Skin epidermis (tissue), 12 donors: ENCODE measurements around the gene ADRA2A.

Source experiments
- H3K27ac ChIP-seq, 21 experiments: fragments of 200-600 bp; sonication (generic) in 11 of 21; one replicate each; pipeline ENCODE4 v1.5.0; 2020; ENCODE audit warnings: mild to moderate bottlenecking in 3 of 21, inconsistent platforms in 2 of 21, moderate library complexity in 2 of 21
- H3K4me3 ChIP-seq, 7 experiments: fragments of 200-600 bp; sonication (generic) in 2 of 7; one replicate each; pipeline ENCODE4 v1.5.0; 2020; ENCODE audit warnings: inconsistent platforms in 2 of 7, mild to moderate bottlenecking in 2 of 7, moderate library complexity in 1 of 7

The ADRA2A gene

DNA sequence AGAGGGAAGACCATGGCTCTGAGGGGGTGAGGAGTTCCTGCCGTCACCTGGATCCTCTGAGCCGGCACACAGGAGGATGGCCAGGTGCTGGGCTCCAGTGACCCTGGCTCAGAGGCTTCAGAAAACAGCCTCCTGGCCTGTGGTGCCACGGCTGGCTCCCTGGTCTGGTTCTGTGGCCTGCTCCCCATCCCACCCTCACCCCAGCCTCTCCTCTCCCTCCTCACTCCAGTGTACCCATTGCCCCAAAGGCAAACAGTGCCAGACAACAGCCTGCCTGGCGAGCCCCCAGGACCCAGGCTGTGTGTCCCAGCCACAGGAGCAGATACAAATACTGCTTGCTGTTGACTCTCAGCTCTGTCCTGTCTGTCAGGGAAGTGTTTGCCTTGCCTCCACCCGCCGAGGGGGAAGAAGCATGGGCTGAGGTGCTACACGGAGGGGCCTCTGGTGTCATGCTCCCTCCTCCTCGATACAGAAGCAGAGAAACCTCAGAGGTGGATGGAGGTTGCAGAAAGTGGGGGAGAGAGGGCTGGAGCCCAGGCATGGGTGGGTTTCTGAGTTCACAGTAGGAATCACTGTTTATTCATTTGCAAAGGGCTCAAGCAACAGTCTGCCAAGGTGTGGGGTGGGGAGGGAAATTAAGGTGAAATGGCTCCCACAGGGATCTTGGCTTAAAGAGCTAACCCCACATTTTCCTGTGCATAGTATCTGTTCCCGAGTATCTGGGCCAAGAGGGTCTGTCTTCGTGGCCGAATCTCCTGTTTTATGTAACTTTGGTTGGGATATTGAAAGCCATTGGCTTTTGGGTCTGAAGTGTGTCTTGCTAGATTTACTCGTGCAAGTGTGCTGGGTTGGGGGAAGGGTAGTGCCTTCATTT lies 5.5 kb downstream of the ADRA2A start:
- H3K4me3 ChIP-seq, result no peak overlapping the region
- no peak overlapping the region for H3K27ac ChIP-seq

- Histone ChIP-seq H3K4me3 (no peak overlapping the region), H3K27ac (no peak overlapping the region)
Observed at GRCh38 chr10:111083222-111084095, 6.6 kb downstream of the ADRA2A start.

- Histone ChIP-seq H3K4me3 (no peak overlapping the region), H3K27ac (no peak overlapping the region)
Observed at GRCh38 chr10:111084366-111085255, 7.8 kb downstream of the ADRA2A start.

DNA sequence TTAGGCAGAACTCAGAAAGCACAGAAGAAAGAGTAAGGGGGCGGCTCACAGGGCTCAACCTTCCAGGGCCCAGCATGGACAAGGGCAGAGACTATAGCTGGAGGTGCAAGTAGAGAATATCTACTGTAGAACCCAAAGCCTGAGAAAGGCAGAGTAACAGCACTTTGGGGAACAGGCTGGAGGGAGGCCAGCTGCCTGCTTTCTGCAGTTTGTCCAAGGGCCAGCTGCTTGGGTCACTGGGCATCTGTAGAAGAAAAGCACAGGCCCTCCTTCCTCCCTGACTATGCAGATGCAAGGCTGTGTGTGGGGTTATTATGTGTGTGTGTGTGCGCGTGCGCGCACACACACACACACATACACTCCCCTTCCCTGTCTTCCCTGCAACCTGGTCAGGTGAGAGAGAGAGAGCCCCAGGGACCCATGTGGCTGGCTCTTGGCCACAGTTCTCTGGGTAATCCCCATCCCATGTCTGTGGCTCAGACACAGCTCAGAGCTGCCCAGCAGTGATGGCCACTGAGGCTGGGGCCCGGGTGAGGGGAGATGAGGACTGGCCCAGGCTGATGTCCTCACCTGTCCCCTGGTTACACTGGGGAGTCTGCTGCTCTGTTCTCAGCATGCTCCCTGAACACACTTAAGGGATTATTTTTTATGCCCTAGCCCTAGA lies 9.0 kb downstream of the ADRA2A start:
- no peak overlapping the region for H3K4me3 ChIP-seq
- H3K27ac ChIP-seq, result no peak overlapping the region

GRCh38 chr10:111086574-111086973 lies 9.7 kb downstream of the ADRA2A start:
- no peak overlapping the region for H3K27ac ChIP-seq
- no peak overlapping the region for H3K4me3 ChIP-seq

DNA sequence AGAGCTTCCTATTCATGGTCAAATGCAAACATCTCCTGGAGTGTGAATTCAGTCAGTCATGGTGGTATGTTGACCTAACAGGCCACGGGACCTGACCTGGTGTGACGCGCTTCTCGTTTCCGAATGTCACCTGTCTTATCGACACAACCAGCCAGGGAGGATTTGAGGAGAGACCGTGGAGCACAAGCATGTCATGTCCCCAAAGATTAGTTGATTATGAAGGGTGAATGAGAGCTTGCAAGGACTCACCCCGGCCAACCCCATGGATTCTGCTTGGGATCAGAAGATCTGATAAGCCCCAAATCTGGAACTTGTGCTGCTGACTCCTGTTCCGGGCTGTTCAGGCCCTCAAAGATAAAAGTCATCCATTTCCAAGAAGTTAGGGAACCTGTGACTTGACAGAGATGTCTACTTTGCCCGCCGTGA lies 10.5 kb downstream of the ADRA2A start:
- no peak overlapping the region for H3K27ac ChIP-seq

DNA sequence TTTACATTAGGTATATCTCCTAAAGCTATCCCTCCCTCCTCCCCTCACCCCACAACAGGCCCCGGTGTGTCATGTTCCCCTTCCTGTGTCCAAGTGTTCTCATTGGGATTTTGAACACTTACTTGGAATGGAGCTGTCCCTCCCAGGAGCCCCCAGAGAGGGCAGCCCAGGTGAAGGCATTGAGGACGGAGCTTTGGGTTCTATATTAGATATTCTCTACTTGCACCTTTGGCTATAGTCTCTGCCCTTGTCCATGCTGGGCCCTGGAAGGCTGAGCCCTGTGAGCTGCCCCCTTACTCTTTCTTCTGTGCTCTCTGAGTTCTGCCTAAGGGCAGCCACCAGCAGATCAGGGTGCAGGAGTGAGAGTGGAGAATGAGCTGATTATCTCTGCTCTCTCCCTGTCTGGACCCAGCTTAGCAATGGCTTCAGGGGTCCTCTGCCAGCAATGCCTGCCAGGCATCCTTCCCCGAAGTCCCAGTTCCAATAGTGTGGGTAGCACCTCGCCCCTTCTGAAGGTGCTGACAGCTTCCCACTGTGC lies 11.2 kb downstream of the ADRA2A start:
- H3K27ac ChIP-seq, result no peak overlapping the region
- H3K4me3 ChIP-seq, result no peak overlapping the region

More for the DNA sequence above, 10.5 kb downstream of the ADRA2A start:
- H3K4me3 ChIP-seq, result no peak overlapping the region

- no peak overlapping the region for H3K4me3 ChIP-seq
Observed at GRCh38 chr10:111089293-111089692, 12.5 kb downstream of the ADRA2A start.

GRCh38 chr10:111091833-111092232 lies 15.0 kb downstream of the ADRA2A start:
- Histone ChIP-seq H3K27ac (no peak overlapping the region), H3K4me3 (no peak overlapping the region)

More at GRCh38 chr10:111089293-111089692, 12.5 kb downstream of the ADRA2A start:
- no peak overlapping the region for H3K27ac ChIP-seq

- no peak overlapping the region for H3K27ac ChIP-seq
- H3K4me3 ChIP-seq, result no peak overlapping the region
Observed at GRCh38 chr10:111093741-111094380, 17.0 kb downstream of the ADRA2A start.

DNA sequence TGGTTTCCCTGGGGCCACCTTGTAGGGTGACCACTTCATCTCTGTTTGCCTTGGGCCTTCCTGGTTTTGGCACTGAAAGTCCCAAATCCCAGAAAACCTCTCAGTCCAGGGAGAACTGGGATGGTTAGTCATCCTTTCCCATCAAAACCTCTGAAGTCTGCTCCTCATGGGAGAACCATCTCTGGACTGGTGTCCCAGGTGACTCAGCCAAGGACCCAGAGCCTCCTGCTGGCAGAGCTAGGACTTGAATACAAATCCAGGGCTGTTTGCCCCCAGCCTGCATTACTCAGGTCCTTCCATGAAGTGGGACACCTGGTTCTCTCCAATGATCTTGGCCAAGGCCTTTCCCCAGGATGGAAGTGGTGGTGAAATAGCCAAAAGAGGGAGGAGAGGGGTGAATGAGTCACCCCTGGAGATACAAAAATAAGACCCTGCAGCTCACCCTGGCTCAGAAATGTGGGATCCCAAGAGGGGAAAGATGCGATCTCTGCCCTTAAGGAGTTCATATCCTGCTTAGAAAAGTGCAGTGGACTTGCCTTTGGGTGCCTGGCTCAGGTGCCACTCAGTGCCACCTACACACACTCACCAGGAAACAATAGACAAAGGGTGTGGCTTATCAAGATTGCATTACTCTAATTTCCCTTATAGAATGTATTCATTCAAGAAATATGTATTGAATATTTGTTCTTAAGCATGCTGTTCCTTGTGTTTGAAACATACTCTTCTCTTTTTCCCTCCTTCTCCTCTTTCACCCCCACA lies 22.0 kb downstream of the ADRA2A start:
- H3K27ac ChIP-seq, result no peak overlapping the region
- no peak overlapping the region for H3K4me3 ChIP-seq

- Histone ChIP-seq H3K27ac (no peak overlapping the region), H3K4me3 (no peak overlapping the region)
Observed at GRCh38 chr10:111100198-111100597, 23.4 kb downstream of the ADRA2A start.

DNA sequence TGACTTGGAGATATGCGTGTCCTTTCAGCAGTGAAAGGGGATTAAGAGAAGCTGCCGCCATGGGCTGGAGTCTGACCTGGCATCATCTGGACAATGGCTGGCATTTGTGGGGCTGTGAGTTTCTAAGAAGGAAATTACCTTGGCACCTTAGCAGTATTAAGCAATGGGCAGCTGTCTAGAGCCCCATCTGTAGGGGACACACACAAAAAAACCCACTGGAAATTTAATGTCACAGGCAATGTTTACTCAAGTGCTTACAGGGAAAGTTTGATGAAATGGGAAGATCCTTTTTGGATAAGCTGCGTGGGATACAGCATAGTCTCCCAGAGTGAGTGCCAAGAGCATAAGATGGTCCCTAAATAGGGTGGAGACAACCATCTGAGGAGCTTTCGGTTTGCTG lies 25.0 kb downstream of the ADRA2A start:
- H3K4me3 ChIP-seq, result no peak overlapping the region
- no peak overlapping the region for H3K27ac ChIP-seq

DNA sequence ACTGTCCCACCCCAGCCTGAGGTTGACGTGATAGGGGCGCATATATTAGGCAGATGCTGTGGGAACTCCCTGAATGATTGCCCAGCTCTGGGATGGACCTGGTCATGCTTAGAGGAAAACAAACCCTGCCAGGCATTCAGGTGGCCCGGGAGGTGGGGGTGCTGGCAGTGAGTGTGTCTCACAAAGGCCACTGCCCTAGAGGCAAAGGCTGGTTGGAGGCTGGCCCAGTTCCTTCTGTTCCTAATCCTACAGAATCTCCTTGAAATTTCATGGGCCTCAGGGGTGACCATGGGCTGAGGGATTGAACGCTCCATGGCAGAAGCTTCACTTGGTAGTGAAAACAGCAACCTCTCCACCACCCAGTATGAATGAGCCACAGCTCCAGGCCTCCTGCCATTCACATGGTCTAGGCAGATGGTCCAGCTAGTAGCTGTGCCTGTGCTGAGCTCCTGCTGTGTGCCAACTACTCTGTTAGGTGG lies 25.6 kb downstream of the ADRA2A start:
- Histone ChIP-seq H3K4me3 (no peak overlapping the region), H3K27ac (no peak overlapping the region)

GRCh38 chr10:111103196-111103840 lies 26.5 kb downstream of the ADRA2A start:
- H3K4me3 ChIP-seq, result no peak overlapping the region
- no peak overlapping the region for H3K27ac ChIP-seq

DNA sequence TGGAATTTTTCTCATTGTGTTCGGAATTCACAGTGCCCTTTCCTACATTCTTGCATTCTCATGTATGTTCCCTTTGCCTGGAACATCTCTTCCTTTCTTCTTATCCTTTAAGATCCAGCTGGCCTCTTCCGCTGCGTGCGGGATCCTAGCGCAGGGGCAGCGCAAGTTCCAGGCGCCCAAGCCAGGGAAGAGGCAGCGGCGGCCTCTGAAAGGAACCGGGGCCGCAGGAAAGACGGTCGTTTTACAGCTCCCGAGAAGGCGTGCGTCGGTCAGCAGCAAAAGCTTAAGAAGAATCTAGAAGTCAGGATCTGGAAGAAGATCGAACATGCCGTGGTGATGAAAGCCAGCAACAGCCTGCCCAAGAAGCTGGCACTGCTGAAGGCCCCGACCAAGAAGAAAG lies 28.0 kb downstream of the ADRA2A start:
- no peak overlapping the region for H3K27ac ChIP-seq
- H3K4me3 ChIP-seq, result no peak overlapping the region

GRCh38 chr10:111106081-111106480 lies 29.3 kb downstream of the ADRA2A start:
- no peak overlapping the region for H3K4me3 ChIP-seq
- H3K27ac ChIP-seq, result no peak overlapping the region
